RWPE1 (cell line): Measurements from ENCODE around the gene TRAK1.

Experiments used
- CTCF ChIA-PET: fragments of 350-600 bp; sonication (Branson Sonifier 250); formaldehyde crosslinking; extraction: SDS; loops from one replicate; lab custom pipeline; 2021; lab: Yijun Ruan, JAX
- POLR2A ChIA-PET: fragments of 400-600 bp; formaldehyde crosslinking; extraction: SDS; loops from one replicate; lab custom pipeline; 2020; ENCODE audit warnings: antibody characterized with exemption; ENCODE audit not compliant: low non-redundant PET; lab: Yijun Ruan, JAX
- DNase-seq: peaks from one replicate; pipeline ENCODE4 v3.0.0; 2012; ENCODE audit warnings: low spot score
- H3K27ac ChIP-seq: fragments of 450-650 bp; 2 replicates; pipeline ENCODE4 v1.5.1; 2017
- CTCF ChIP-seq: fragments of 450-650 bp; conservative IDR thresholded peaks from 2 replicates; pipeline ENCODE4 v1.5.1; 2017; ENCODE audit warnings: low read depth, mild to moderate bottlenecking

The TRAK1 gene

GRCh38 chr3:42209917-42210316 is 118.8 kb downstream of the TRAK1 start:
- no peak for DNase-seq
- POLR2A ChIA-PET = no interaction called here
- TF ChIP-seq CTCF = no peak
- CTCF ChIA-PET = no interaction called here
- H3K27ac ChIP-seq = no peak overlapping the region

- no peak overlapping the region for H3K27ac ChIP-seq
- ChIA-PET CTCF (interaction anchor here (0.6 kb wide), 1 partner anchor 564 kb away, joined by 5 read pairs; no protein-coding TSS in a partner anchor), POLR2A (no interaction called here)
- DNase-seq = no peak
- TF ChIP-seq CTCF = no peak
These were observed 119.6 kb downstream of the TRAK1 start for GRCh38 chr3:42210726-42211125.

- CTCF ChIA-PET = interaction anchor here (0.5 kb wide), 1 partner anchor 35 kb away, joined by 3 read pairs; no protein-coding TSS in a partner anchor
- TF ChIP-seq CTCF = no peak
- 0 out of 2 replicates have a peak overlapping the region, but pooled peaks have one; percentile 1 for H3K27ac ChIP-seq
- POLR2A ChIA-PET = no interaction called here
- no peak for DNase-seq
These were observed 122.3 kb downstream of the TRAK1 start for GRCh38 chr3:42213417-42213816.

GRCh38 chr3:42214064-42214463 is 122.9 kb downstream of the TRAK1 start:
- ChIA-PET POLR2A (no interaction called here), CTCF (interaction anchor here (0.8 kb wide), 1 partner anchor 16 kb away, joined by 3 read pairs; no protein-coding TSS in a partner anchor)
- H3K27ac ChIP-seq = no peak overlapping the region
- no peak for DNase-seq
- no peak for TF ChIP-seq CTCF

- POLR2A ChIA-PET = no interaction called here
- H3K27ac ChIP-seq = no peak overlapping the region
- no peak for TF ChIP-seq CTCF
- CTCF ChIA-PET = interaction anchor here (0.6 to 0.8 kb wide), 2 partner anchors 15 to 44 kb away, joined by 3 read pairs; no protein-coding TSS in a partner anchor
- DNase-seq = no peak
These were observed 123.6 kb downstream of the TRAK1 start for GRCh38 chr3:42214565-42215283.

GRCh38 chr3:42216302-42216701 is 125.1 kb downstream of the TRAK1 start:
- TF ChIP-seq CTCF = no peak
- CTCF ChIA-PET = no interaction called here
- H3K27ac ChIP-seq = no peak overlapping the region
- DNase-seq = no peak
- POLR2A ChIA-PET = no interaction called here
